Activated gamma-delta T cell (primary cell): ENCODE measurements around the gene LRRC49.

Experiments used
- DNase-seq: peaks from one replicate; lab custom pipeline; 2025; lab: John Stamatoyannopoulos, UW

LRRC49 gene

GRCh38 chr15:71091601-71092000, 199.0 kb downstream of the LRRC49 start:
- no peak for DNase-seq

DNA sequence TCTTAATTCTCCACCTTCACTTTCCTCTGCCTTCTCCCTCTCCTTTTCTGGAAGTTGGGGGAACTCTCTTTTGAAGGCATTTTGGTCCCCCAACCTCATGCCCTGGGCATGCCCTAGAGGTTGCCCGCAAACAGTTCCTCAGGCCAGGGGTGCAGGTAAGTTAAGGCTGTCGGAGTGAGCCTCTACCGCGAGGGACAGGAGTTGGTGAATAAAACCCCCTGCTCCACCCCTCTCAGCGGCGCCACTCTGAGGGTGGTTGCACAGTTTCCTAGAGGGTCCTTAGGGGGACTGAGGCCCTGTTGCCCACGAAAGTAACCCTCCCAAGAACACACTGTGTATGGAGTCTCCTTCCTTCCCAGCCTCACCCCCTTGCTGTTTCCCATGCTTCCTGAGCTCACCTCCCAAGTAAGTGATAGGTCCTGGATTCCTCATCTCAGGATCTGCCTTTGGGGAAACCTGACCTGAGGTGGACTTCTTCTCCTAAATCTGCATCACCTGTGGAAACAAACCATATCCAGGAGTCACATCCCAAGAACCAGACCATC, 199.5 kb downstream of the LRRC49 start:
- no peak for DNase-seq

DNA sequence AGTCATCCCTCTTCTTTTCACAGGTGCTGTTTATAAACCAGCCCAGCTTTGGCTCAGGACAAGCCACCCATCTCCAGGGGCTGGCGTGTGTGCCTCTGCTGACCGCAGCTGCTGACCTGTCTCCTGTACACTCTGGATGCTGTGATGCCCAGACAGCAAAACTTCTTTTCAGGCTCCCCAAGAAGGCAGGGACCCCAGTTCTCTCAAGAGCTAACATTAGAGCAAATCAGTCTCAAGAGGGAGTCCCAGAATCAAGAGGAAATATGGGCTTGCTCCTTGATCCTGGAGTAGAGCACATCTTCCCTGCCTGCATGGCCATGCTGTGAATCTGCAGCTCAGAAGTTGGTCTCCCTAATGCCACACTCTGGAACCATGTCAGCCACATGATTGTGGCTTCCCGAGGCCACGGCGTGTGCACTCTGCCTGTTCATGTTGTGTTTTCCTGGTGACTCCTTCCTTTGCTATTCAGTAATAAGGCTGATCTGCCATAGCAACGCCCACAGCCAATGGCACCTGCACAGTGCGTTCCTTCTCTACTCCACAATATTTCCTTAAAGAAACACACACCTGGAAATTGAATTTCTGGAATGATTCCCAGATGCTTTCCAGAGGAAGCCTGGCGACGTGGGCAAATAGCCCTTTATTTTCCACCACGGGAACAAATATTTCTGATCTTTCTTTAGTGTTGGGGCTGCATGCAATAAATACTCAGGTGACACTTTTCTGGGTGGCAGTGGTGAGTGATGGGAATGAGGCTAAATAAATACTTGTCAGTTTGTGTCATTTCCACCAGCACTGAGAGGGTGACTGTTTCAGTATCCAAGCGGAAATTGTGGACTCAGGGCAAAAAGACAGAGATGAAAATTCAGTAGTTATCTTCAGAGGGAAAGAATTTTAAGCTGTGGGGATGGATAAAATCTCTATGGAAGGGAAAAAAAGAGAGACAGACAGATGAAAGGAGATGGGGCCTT, 200.7 kb downstream of the LRRC49 start:
- DNase-seq = no peak

GRCh38 chr15:71094137-71094536, 201.5 kb downstream of the LRRC49 start:
- no peak for DNase-seq

- no peak for DNase-seq
Observed at GRCh38 chr15:71096676-71097075, 204.1 kb downstream of the LRRC49 start.

GRCh38 chr15:71097890-71098289, 205.3 kb downstream of the LRRC49 start:
- DNase-seq = no peak

DNA sequence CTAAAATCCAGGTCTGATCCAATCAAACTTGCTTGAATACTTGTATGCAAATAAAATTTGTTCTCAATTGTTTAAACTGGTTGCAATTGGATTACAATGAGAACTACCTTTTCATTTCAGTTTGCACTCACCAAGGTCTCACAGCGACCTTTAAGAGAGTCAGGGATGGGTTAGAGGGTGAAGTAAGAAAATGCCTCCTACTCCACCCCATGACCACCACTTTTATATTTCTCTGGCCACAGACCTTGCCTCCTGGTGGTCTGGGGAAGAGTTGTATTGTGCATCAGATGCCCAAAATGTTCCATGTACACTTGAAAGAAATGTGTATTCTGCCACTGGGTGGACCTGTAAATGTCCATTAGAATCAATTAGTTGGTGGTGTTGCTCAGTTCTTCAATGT, 206.3 kb downstream of the LRRC49 start:
- DNase-seq = no peak
